Measurements from ENCODE around the gene EHHADH. TPM values are rescaled to one million over a fixed set of nuclear protein-coding genes. Genes with fewer than 3 reads are reported as not detected.

EHHADH gene
- total RNA-seq, 1 donor from 2014 or later = 6.2 TPM

DNA sequence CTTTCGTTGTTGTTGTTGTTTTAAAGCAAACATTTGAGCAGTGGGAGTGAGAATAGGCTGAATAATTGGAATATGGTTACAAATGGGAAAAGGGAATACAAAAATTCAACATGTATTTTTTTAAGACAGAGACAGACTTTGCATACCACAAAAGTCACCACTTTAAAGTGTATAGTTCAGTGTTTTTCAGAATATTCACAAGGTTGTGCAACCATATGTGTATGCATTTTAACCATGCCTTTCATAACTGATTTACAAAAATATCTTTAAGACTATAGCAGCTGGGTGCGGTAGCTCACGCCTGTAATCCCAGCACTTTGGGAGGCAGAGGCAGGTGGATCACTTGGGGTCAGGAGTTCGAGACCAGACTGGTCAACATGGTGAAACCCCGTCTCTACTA lies 41.3 kb downstream of the EHHADH start:
- TF ChIP-seq, protein P1, sequence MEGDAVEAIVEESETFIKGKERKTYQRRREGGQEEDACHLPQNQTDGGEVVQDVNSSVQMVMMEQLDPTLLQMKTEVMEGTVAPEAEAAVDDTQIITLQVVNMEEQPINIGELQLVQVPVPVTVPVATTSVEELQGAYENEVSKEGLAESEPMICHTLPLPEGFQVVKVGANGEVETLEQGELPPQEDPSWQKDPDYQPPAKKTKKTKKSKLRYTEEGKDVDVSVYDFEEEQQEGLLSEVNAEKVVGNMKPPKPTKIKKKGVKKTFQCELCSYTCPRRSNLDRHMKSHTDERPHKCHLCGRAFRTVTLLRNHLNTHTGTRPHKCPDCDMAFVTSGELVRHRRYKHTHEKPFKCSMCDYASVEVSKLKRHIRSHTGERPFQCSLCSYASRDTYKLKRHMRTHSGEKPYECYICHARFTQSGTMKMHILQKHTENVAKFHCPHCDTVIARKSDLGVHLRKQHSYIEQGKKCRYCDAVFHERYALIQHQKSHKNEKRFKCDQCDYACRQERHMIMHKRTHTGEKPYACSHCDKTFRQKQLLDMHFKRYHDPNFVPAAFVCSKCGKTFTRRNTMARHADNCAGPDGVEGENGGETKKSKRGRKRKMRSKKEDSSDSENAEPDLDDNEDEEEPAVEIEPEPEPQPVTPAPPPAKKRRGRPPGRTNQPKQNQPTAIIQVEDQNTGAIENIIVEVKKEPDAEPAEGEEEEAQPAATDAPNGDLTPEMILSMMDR (IDR thresholded peaks at IDR 0.05; ENCODE audit: unreplicated experiment) = no peak
- H3K4me3 Mint-ChIP-seq (ENCODE audit: low read depth) = no peak overlapping the region
- peaks cover 7% of the 10 kb centered on the region for H3K4me1 Mint-ChIP-seq (ENCODE audit: low read depth)
- H3K27ac Mint-ChIP-seq = no peak overlapping the region
- DNase-seq (ENCODE audit: low spot score, unreplicated experiment) = no peak
- no peaks in the 10 kb centered on the region for H3K9me3 Mint-ChIP-seq (ENCODE audit: low read depth)
- H3K27me3 Mint-ChIP-seq = no peaks in the 10 kb centered on the region
- H3K36me3 Mint-ChIP-seq (ENCODE audit: insufficient read depth) = no peaks in the 10 kb centered on the region

DNA sequence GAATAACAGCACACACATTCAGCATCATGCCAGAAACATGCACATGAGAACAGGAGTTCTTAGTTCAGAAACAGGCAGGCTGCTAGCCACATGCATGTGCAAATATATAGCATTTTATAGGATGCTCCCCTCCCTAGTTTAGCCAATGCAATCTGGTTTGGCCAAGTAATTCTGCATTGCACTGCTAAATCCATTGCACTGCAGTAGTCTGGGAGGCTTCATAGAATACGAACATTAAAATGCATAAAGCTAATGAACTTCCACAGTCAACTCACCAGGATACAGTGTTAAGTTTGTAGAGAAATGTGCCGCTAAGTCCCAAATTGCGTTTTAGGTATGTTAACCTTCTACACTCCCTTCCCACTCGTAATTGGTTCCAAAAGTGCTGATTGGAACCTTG lies 41.8 kb downstream of the EHHADH start:
- H3K27ac Mint-ChIP-seq = no peak overlapping the region
- H3K36me3 Mint-ChIP-seq (ENCODE audit: insufficient read depth) = no peaks in the 10 kb centered on the region
- H3K4me1 Mint-ChIP-seq (ENCODE audit: low read depth) = peaks cover 7% of the 10 kb centered on the region
- H3K9me3 Mint-ChIP-seq (ENCODE audit: low read depth) = no peaks in the 10 kb centered on the region
- TF ChIP-seq, protein P1 (IDR thresholded peaks at IDR 0.05; ENCODE audit: unreplicated experiment) = no peak
- no peak overlapping the region for H3K4me3 Mint-ChIP-seq (ENCODE audit: low read depth)
- H3K27me3 Mint-ChIP-seq = no peaks in the 10 kb centered on the region
- no peak for DNase-seq (ENCODE audit: low spot score, unreplicated experiment)

DNA sequence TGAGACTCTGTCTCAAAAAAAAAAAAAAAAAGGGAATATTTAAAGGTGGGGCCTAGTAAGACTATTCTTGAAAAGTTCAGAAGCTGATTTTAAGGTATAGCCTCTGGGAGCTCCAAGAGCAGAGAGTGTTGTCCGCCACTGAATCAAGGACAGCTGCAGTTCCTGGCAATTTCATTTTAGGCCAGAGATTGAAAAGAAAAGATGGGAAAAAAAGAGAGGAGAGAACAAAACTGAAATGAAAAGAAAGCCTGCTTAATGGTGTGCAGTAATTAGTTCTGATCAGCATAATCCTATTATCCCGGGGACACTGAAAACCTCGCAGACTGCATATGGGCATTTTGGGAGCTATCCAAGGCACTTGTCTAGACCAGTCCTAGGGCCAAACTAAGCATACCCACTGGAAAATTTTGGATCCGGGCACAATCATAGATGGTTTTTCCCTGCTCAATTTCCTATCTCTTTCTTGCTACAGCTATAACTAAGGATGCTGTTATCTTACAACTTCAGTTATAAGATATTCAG lies 43.2 kb downstream of the EHHADH start:
- TF ChIP-seq, protein P1 (IDR thresholded peaks at IDR 0.05; ENCODE audit: unreplicated experiment) = no peak
- Mint-ChIP-seq H3K27me3 (no peaks in the 10 kb centered on the region), H3K27ac (no peak overlapping the region), H3K4me3 (ENCODE audit: low read depth) (no peak overlapping the region), H3K36me3 (ENCODE audit: insufficient read depth) (no peaks in the 10 kb centered on the region), H3K9me3 (ENCODE audit: low read depth) (no peaks in the 10 kb centered on the region), H3K4me1 (ENCODE audit: low read depth) (no peaks in the 10 kb centered on the region)
- DNase-seq (ENCODE audit: low spot score, unreplicated experiment) = no peak

DNA sequence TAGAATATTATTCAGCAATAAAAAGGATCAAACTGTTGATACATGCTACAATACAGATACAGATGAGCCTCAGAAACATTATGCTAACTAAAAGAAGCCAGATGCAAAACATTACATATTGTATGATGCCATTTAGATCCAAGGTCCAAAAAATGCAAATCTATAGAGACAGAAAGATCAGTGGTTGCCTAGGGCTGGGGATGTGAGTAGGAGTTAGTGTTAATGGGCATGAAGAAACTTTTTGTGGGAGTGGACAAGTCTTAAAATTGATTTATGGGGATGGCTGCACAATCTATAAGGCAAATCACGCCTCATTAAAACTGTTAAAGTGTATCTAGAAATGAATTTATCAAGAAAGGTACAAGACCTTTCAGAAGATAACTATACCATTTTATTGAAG lies 45.0 kb downstream of the EHHADH start:
- Mint-ChIP-seq H3K9me3 (ENCODE audit: low read depth) (no peaks in the 10 kb centered on the region), H3K27me3 (no peaks in the 10 kb centered on the region), H3K4me3 (ENCODE audit: low read depth) (no peak overlapping the region), H3K27ac (no peak overlapping the region), H3K4me1 (ENCODE audit: low read depth) (no peaks in the 10 kb centered on the region), H3K36me3 (ENCODE audit: insufficient read depth) (no peaks in the 10 kb centered on the region)
- DNase-seq (ENCODE audit: low spot score, unreplicated experiment) = no peak
- TF ChIP-seq, protein P1 (IDR thresholded peaks at IDR 0.05; ENCODE audit: unreplicated experiment) = no peak

DNA sequence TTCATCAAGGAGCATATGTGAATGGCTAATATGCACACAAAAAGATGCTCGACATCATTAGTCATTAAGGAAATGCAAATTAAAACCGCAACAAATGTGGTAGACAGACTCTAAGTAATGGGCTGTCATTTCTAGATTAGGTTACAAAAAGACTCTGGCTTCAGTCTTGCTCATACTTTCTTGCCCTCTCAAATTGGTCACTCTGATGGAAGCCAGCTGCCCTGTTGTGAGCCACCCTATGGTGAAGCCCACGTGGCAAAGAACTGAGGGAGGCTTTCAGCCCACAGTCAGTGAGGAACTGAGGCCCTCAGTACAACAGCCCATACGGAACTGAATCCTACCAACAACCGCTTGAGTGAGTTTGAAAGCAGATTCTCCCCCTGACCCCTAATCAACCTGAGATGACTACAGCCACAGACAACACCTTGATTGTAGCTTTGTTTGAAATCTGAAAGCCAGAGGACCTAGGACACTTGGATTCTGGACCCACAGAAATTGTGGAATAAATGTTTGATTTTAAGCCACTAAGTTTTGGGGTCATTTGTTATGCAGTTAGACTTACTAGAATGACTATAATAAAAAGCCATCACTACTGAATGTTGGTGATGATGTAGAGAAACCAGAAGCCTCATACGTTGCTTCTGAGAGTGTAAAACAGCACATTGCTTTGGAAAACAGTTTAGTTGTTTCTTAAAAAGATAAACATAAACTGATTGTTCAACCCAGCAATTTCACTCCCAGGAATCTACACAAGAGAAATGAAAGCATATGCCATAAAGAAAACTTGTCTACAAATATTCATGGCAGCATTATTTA lies 45.7 kb downstream of the EHHADH start:
- H3K36me3 Mint-ChIP-seq (ENCODE audit: insufficient read depth) = peaks cover 3% of the 10 kb centered on the region
- no peaks in the 10 kb centered on the region for H3K4me1 Mint-ChIP-seq (ENCODE audit: low read depth)
- H3K27ac Mint-ChIP-seq = no peak overlapping the region
- no peak for DNase-seq (ENCODE audit: low spot score, unreplicated experiment)
- TF ChIP-seq, protein P1 (IDR thresholded peaks at IDR 0.05; ENCODE audit: unreplicated experiment) = no peak
- H3K4me3 Mint-ChIP-seq (ENCODE audit: low read depth) = no peak overlapping the region
- H3K9me3 Mint-ChIP-seq (ENCODE audit: low read depth) = no peaks in the 10 kb centered on the region
- H3K27me3 Mint-ChIP-seq = no peaks in the 10 kb centered on the region
